Transverse colon (tissue), 4 donors: ENCODE results near the gene CCDC136. TPM values are rescaled to one million over a fixed set of nuclear protein-coding genes. Genes with fewer than 3 reads are reported as not detected.

Source experiments
- DNase-seq: peaks from one replicate; pipeline ENCODE4 v3.0.0-alpha.2; 2019
- H3K27ac ChIP-seq, 4 donors: fragments of 200-600 bp; sonication (generic); 2 replicates each; pipeline ENCODE4 v1.5.1; 2016 to 2018; ENCODE audit warnings: inconsistent platforms in 4 of 4
- H3K27me3 ChIP-seq: fragments of 200-600 bp; sonication (generic); 2 replicates; pipeline ENCODE4 v1.5.1; 2017; ENCODE audit warnings: inconsistent platforms
- H3K36me3 ChIP-seq, 4 donors: fragments of 200-600 bp; sonication (generic); 2 replicates each; pipeline ENCODE4 v1.5.1; 2017 to 2019; ENCODE audit warnings: inconsistent platforms in 4 of 4
- H3K4me1 ChIP-seq, 4 donors: fragments of 200-600 bp; sonication (generic); 2 replicates each; pipeline ENCODE4 v1.5.1; 2017 to 2020; ENCODE audit warnings: inconsistent platforms in 4 of 4
- H3K4me3 ChIP-seq, 4 donors: fragments of 200-600 bp; sonication (generic); 1 replicate in 1 of 4; 2 replicates in 3 of 4; pipeline versions ENCODE4 v1.5.1 to v1.6.1; 2017 to 2019; ENCODE audit warnings: inconsistent platforms in 4 of 4
- H3K9me3 ChIP-seq, 2 donors: fragments of 200-600 bp; sonication (generic); 2 replicates each; pipeline ENCODE4 v1.5.1; 2017 to 2019; ENCODE audit warnings: inconsistent platforms in 2 of 2
- EP300 ChIP-seq: sonication (generic); formaldehyde crosslinking; IDR thresholded peaks from one replicate; pipeline ENCODE4 v1.6.1; 2017; ENCODE audit warnings: antibody characterized with exemption, low read depth
- POLR2A ChIP-seq: fragments of 450-650 bp; IDR thresholded peaks from one replicate; pipeline ENCODE4 v1.6.1; 2016; ENCODE audit warnings: antibody characterized with exemption, mild to moderate bottlenecking, moderate library complexity
- POLR2AphosphoS5 ChIP-seq, 3 donors: sonication (generic); formaldehyde crosslinking; IDR thresholded peaks; one replicate each; pipeline ENCODE4 v1.6.1; 2016; ENCODE audit warnings: antibody characterized with exemption in 3 of 3
- WGBS, 2 donors: methylation state at CpG; one replicate each; pipeline ENCODE4 v1.1.5; 2018; ENCODE audit warnings: low coverage in 1 of 2; 5-methylcytosine and 5-hydroxymethylcytosine counted together
- in situ Hi-C, 4 donors: fragments of 200-750 bp; cut with MboI; loops; one replicate each; pipeline versions ENCODE4 v1.15.0 to v1.15.1; 2017; ENCODE audit warnings: low sequenced_read_pairs in 3 of 4, low pct_ligation_motif_present in 1 of 4, low pct_unique_long_range_greater_than_20kb in 1 of 4
- intact Hi-C: fragments of 100-400 bp; cut with DNase I; formaldehyde crosslinking; loops from one replicate; pipeline ENCODE4 v1.15.1; 2023; ENCODE audit warnings: low total_unique reads
- total RNA-seq, 4 donors: library from RNA; depleted of rRNA; stranded (reverse); fragments of >200 nt; gene quantifications; one replicate each; pipeline ENCODE4 v1.1.0, GENCODE V29; 2016
- TF ChIP-seq, protein P1 (sequence below), 5 experiments: fragments of 200-600 bp in 3 of 5; fragments of 450-650 bp in 2 of 5; sonication (generic) in 3 of 5; IDR thresholded peaks; 1 replicate in 2 of 5; 2 replicates in 3 of 5; pipeline ENCODE4 v1.5.1; 2016 to 2017; ENCODE audit warnings: antibody characterized with exemption in 5 of 5, inconsistent platforms in 3 of 5, mild to moderate bottlenecking in 2 of 5, moderate library complexity in 1 of 5

Gene CCDC136
- total RNA-seq, 4 donors from 2014 or later, result 1.9 to 16.5 (median 8.3) TPM

DNA sequence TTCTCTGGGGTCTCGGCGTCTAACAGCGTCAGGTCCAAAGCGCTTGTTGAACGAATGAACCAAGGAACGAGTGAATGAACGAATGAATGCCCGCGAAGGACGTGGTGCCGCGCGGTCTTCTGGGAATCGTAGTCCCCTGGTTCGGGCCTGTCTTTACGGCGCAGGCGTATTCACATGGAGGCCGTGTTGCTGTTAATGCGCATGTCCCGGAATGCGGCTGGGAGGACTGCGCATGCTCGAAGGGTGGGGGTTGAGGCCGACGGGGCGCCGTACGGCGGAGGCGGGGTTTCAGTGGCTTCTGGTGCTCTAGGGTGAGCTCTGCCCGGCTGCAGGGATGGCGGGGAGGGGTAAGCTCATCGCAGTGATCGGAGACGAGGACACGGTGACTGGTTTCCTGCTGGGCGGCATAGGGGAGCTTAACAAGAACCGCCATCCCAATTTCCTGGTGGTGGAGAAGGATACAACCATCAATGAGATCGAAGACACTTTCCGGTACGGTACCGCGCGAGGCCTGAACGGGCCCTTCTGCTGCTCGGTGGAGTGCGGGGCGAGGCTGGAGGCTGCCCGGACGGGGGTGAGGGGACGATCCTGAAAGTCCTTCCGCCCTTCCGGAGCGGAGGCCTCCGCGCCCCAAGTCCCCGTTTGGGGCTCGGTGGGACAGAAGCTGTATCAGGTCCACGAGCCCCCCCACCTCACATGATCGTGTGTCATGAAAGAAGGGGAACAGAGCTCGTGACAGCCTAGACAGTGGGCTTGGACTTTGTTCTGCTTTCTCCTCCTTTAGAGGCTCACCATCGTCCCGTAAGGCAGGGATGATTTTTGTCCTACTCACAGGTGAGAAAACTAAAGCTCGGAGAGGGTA, 71.0 kb downstream of the CCDC136 start, which contains the start of gene ATP6V1F:
Gene ATP6V1F, plus strand, starts transcription at position 286 of the 862 bp plus-strand sequence. Its CDS starts 49 bp downstream, at position 335.
- DNase-seq, result peak; percentile 99
- Histone ChIP-seq H3K4me1 (peaks cover 0 to 33% (median 13%) of the 10 kb centered on the region in 4 donors), H3K36me3 (peaks cover 0 to 5% (median 0%) of the 10 kb centered on the region in 4 donors), H3K27me3 (no peaks in the 10 kb centered on the region), H3K4me3 (peak within 1 kb of the TSS; percentile 50 to 88 (median 74)), H3K27ac (peak within 1 kb of the TSS; percentile 79 to 88 (median 88)), H3K9me3 (no peaks in the 10 kb centered on the region)
- TF ChIP-seq EP300, result no peak
- peak; percentile 87 to 91 (median 88) for TF ChIP-seq POLR2AphosphoS5 (IDR thresholded peaks at IDR 0.05)
- TF ChIP-seq, protein P1, sequence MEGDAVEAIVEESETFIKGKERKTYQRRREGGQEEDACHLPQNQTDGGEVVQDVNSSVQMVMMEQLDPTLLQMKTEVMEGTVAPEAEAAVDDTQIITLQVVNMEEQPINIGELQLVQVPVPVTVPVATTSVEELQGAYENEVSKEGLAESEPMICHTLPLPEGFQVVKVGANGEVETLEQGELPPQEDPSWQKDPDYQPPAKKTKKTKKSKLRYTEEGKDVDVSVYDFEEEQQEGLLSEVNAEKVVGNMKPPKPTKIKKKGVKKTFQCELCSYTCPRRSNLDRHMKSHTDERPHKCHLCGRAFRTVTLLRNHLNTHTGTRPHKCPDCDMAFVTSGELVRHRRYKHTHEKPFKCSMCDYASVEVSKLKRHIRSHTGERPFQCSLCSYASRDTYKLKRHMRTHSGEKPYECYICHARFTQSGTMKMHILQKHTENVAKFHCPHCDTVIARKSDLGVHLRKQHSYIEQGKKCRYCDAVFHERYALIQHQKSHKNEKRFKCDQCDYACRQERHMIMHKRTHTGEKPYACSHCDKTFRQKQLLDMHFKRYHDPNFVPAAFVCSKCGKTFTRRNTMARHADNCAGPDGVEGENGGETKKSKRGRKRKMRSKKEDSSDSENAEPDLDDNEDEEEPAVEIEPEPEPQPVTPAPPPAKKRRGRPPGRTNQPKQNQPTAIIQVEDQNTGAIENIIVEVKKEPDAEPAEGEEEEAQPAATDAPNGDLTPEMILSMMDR (IDR thresholded peaks at IDR 0.05), result peak in 2 of 5 experiments; percentile 27 to 29
- TF ChIP-seq POLR2A, result peak; percentile 80
- in situ Hi-C loops, result loop anchor here in 2 of 4 donors (25.0 kb wide), 2 partner anchors 99 to 251 kb away; no protein-coding TSS in a partner anchor
- 0% methylated on average over 11 to 51 of the region's 65 CpGs for WGBS, 2 donors
- intact Hi-C loops, result no loop called here

DNA sequence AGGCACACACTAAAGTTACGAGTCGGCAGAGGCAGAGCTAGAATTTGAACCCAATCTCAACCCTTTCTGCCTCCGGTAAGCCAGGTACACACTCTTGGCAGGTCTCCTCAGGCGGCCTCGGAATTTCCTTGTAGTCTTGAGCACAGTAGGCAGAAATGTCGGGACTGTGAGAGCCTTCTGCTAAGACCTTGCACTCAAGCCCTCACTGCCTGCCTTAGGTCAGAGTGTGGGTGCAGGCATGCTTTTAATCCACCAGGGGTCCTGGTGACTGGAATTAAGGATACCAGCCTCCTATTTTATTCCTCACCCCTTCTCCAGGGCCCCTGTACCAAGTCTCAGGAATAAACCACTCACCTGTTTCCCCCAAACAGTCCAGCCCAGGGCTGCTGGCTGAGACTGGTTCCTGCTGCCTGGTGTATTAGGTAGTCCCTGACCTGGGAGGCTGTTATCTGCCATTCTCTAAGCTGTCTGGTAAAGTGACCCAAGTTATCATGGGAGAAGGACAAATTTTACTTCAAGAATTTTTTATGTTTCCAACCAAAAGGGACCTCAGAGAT, 71.7 kb downstream of the CCDC136 start:
- 0% methylated on average over 6 of the region's 6 CpGs; no CpG with 5 or more reads in 1 of the 2 donors for WGBS, 2 donors
- H3K27me3 ChIP-seq, result no peaks in the 10 kb centered on the region
- DNase-seq, result peak; percentile 45
- intact Hi-C loops, result no loop called here
- H3K27ac ChIP-seq, result peak overlapping the region; percentile 79 to 88 (median 88)
- no peaks in the 10 kb centered on the region for H3K9me3 ChIP-seq
- in situ Hi-C loops, result loop anchor here in 2 of 4 donors (25.0 kb wide), 2 partner anchors 99 to 251 kb away; no protein-coding TSS in a partner anchor
- H3K4me3 ChIP-seq, result peak overlapping the region; percentile 50 to 88 (median 74)
- H3K4me1 ChIP-seq, result peaks cover 2 to 36% (median 16%) of the 10 kb centered on the region in 4 donors
- H3K36me3 ChIP-seq, result peaks cover 0 to 5% (median 0%) of the 10 kb centered on the region in 4 donors
- TF ChIP-seq POLR2AphosphoS5 (IDR thresholded peaks at IDR 0.05) (no peak), EP300 (no peak)
- TF ChIP-seq, protein P1 (IDR thresholded peaks at IDR 0.05), result peak; percentile 39 to 63 (median 56)

DNA sequence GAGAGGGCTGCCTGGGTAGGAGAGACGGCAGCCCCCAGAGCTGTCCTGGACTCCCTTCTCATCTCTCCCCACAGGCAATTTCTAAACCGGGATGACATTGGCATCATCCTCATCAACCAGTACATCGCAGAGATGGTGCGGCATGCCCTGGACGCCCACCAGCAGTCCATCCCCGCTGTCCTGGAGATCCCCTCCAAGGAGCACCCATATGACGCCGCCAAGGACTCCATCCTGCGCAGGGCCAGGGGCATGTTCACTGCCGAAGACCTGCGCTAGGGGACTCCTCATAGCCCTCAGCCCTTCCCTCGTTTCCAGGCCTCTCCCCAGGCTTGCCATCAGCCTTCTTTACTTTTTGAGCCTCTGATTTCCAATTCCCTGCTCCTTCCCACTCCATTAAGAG, 73.5 kb downstream of the CCDC136 start:
- Histone ChIP-seq H3K27ac (no peak overlapping the region), H3K36me3 (peaks cover 0 to 5% (median 0%) of the 10 kb centered on the region in 4 donors), H3K9me3 (no peaks in the 10 kb centered on the region), H3K4me3 (no peak overlapping the region), H3K27me3 (no peaks in the 10 kb centered on the region), H3K4me1 (peaks cover 8 to 38% (median 30%) of the 10 kb centered on the region in 4 donors)
- TF ChIP-seq, protein P1 (IDR thresholded peaks at IDR 0.05), result no peak
- no peak for TF ChIP-seq POLR2A
- TF ChIP-seq EP300, result no peak
- no peak for TF ChIP-seq POLR2AphosphoS5 (IDR thresholded peaks at IDR 0.05)
- intact Hi-C loops, result no loop called here
- no peak for DNase-seq
- in situ Hi-C loops, result loop anchor here in 2 of 4 donors (25.0 kb wide), 2 partner anchors 97 to 253 kb away; no protein-coding TSS in a partner anchor
- WGBS, 2 donors, result 71 to 94% methylated on average over 1 to 12 of the region's 12 CpGs
